Osteocyte (in vitro differentiated cells): Measurements from ENCODE around the gene TRIM38. TPM values are rescaled to one million over a fixed set of nuclear protein-coding genes. Genes with fewer than 3 reads are reported as not detected.

Experiments used
- DNase-seq: peaks from one replicate; pipeline ENCODE4 v3.0.0; 2021; ENCODE audit warnings: mixed read lengths; ENCODE audit not compliant: unreplicated experiment; ENCODE audit errors: extremely low spot score
- H3K27ac Mint-ChIP-seq: one replicate; pipeline ENCODE4 v1.8.0; 2021; ENCODE audit warnings: mild to moderate bottlenecking, mixed read lengths; ENCODE audit not compliant: unreplicated experiment
- H3K27me3 Mint-ChIP-seq: one replicate; pipeline ENCODE4 v1.8.0; 2021; ENCODE audit warnings: mixed read lengths; ENCODE audit not compliant: unreplicated experiment
- H3K36me3 Mint-ChIP-seq: one replicate; pipeline ENCODE4 v1.8.0; 2021; ENCODE audit warnings: mixed read lengths; ENCODE audit not compliant: unreplicated experiment
- H3K4me1 Mint-ChIP-seq: one replicate; pipeline ENCODE4 v1.8.0; 2021; ENCODE audit warnings: mixed read lengths; ENCODE audit not compliant: unreplicated experiment
- H3K4me3 Mint-ChIP-seq: one replicate; pipeline ENCODE4 v1.8.0; 2021; ENCODE audit warnings: mild to moderate bottlenecking, moderate library complexity, mixed read lengths; ENCODE audit not compliant: unreplicated experiment
- H3K9me3 Mint-ChIP-seq: one replicate; pipeline ENCODE4 v1.8.0; 2021; ENCODE audit warnings: mixed read lengths; ENCODE audit not compliant: unreplicated experiment
- total RNA-seq: library from RNA; stranded (reverse); gene quantifications from 2 replicates; pipeline ENCODE4 v1.2.1, GENCODE V29; 2021
- TF ChIP-seq, protein P1 (sequence below): fragments of 200-600 bp; sonication (generic); IDR thresholded peaks from 2 replicates; pipeline ENCODE4 v1.5.0; 2021; ENCODE audit warnings: antibody characterized with exemption, mild to moderate bottlenecking, moderate library complexity

TRIM38 gene
- total RNA-seq, 1 donor from 2014 or later: 8.4 TPM

DNA sequence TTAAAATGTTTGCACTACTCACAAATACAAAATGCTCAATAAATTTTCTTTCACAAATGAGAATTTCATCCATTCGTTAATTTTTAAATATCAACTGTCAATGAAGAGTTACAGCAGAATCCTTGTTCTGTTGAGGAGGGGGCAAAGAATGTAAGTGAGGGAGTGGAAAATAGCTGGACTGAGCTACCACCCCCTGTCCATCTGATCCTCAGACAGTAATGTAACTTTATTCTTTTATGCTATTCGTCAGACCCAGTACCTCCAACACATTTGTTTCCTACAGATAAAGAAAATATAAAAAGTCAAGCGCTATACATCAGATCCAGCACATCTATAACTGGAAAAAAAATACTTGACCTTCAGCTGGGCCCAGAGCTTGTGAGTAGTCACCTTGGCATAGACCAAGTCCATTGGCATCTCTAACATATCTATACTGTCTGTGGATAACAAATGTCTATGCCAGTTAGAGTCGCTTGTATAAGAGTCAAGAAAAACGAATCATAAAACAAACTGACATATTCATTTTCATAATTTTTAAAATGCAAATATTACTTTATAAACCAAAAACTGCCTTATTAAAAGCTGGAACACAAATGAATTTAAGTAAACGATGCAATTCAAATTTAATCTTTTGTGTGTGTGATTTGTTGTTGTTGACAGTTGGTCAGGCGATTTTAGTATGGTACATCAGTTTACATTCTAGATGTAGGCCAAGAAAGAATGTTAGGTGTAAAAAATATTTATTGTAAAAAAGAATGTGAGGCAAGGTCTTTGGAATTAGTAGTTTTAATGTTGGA lies 67.5 kb downstream of the TRIM38 start:
- TF ChIP-seq, protein P1, sequence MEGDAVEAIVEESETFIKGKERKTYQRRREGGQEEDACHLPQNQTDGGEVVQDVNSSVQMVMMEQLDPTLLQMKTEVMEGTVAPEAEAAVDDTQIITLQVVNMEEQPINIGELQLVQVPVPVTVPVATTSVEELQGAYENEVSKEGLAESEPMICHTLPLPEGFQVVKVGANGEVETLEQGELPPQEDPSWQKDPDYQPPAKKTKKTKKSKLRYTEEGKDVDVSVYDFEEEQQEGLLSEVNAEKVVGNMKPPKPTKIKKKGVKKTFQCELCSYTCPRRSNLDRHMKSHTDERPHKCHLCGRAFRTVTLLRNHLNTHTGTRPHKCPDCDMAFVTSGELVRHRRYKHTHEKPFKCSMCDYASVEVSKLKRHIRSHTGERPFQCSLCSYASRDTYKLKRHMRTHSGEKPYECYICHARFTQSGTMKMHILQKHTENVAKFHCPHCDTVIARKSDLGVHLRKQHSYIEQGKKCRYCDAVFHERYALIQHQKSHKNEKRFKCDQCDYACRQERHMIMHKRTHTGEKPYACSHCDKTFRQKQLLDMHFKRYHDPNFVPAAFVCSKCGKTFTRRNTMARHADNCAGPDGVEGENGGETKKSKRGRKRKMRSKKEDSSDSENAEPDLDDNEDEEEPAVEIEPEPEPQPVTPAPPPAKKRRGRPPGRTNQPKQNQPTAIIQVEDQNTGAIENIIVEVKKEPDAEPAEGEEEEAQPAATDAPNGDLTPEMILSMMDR: no peak
- H3K36me3 Mint-ChIP-seq: no peaks in the 10 kb centered on the region
- H3K4me1 Mint-ChIP-seq: peaks cover 51% of the 10 kb centered on the region

DNA sequence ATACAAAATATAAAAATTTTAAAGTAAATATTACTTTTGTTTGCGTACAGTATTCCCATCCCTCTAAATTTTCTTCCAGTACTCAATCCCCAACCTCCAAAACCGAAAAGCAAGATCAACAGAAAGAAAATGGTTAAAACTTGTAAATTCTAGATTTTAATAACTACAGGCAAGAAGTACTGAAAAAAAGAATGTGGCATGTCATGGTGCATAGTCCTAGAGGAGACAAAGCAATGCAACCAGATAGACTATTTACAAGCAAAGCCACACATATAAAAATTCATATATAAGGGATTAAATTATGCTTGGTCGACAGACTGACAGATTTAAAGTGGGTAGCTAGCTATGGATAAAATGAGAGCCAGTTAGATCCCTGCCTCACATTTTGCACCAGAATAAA lies 68.1 kb downstream of the TRIM38 start:
- Mint-ChIP-seq H3K9me3 (no peaks in the 10 kb centered on the region), H3K4me1 (peaks cover 50% of the 10 kb centered on the region), H3K27ac (peak overlapping the region; percentile 56)

More for the DNA sequence above, 67.5 kb downstream of the TRIM38 start:
- H3K9me3 Mint-ChIP-seq: no peaks in the 10 kb centered on the region
- no peak overlapping the region for H3K4me3 Mint-ChIP-seq
- DNase-seq: no peak
- no peaks in the 10 kb centered on the region for H3K27me3 Mint-ChIP-seq
- no peak overlapping the region for H3K27ac Mint-ChIP-seq

DNA sequence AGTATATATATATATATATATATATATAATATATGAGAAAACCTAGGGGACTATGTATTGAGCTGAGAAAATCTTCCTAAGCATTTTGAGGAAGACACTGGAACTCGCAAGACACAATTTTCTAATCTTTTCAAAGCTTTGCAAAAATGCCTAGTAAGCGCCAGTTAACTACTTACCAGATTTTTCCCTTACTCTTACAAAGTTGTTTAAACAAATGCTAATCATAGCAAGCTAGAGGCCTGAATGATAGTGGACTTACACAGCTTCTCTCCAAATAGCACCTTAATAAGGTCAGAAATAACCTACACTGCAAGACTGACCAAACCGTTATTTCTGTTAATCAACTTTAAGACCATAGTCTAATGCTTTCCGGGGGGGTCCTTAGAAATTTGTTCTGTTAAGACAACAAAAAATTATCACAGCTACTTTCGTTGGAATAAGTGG lies 68.6 kb downstream of the TRIM38 start:
- no peaks in the 10 kb centered on the region for H3K36me3 Mint-ChIP-seq
- peak overlapping the region; percentile 95 for H3K27ac Mint-ChIP-seq
- H3K27me3 Mint-ChIP-seq: no peaks in the 10 kb centered on the region
- peak overlapping the region; percentile 86 for H3K4me3 Mint-ChIP-seq
- TF ChIP-seq, protein P1: no peak
- no peaks in the 10 kb centered on the region for H3K9me3 Mint-ChIP-seq
- no peak for DNase-seq
- peaks cover 48% of the 10 kb centered on the region for H3K4me1 Mint-ChIP-seq

More for the DNA sequence above, 68.1 kb downstream of the TRIM38 start:
- no peak for DNase-seq
- TF ChIP-seq, protein P1: no peak
- Mint-ChIP-seq H3K36me3 (no peaks in the 10 kb centered on the region), H3K27me3 (no peaks in the 10 kb centered on the region), H3K4me3 (no peak overlapping the region)

DNA sequence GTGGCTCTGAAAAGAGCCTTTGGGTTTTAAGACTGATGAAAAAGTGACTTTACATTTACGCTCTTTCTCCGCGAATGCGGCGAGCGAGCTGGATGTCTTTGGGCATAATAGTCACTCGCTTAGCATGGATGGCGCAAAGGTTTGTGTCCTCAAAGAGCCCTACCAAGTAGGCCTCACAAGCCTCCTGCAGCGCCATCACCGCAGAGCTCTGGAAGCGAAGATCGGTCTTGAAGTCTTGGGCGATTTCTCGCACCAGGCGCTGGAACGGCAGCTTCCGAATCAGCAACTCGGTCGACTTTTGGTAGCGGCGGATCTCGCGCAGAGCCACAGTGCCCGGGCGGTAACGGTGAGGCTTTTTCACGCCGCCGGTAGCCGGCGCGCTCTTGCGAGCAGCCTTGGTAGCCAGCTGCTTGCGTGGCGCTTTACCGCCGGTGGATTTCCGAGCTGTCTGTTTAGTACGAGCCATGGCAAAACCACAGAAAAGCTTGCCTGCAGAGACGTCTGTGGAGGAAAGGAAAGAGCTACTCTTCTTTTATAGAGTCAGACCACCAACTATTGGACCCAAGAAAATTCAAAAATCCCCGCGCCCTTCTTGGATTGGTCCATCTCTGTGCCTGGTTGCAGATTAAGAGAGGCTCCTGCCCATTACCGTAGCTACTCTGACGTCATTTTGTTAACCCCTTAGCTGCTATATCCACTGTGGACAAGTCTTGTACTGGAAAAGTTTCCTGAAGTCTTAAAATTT lies 69.2 kb downstream of the TRIM38 start:
- peak; percentile 91 for DNase-seq
- Mint-ChIP-seq H3K36me3 (no peaks in the 10 kb centered on the region), H3K4me1 (peaks cover 48% of the 10 kb centered on the region), H3K9me3 (no peaks in the 10 kb centered on the region), H3K4me3 (peak overlapping the region; percentile 86), H3K27ac (peak overlapping the region; percentile 95), H3K27me3 (no peaks in the 10 kb centered on the region)
- TF ChIP-seq, protein P1: no peak
